Spleen (tissue), 11 donors: ENCODE results near the gene YIPF3. TPM values are rescaled to one million over a fixed set of nuclear protein-coding genes. Genes with fewer than 3 reads are reported as not detected.

ENCODE experiments used
- DNase-seq: peaks from one replicate; pipeline ENCODE4 v3.0.0-alpha.2; 2020
- H3K27ac ChIP-seq, 8 donors: fragments of 200-600 bp; sonication (generic) in 7 of 8; 1 replicate in 4 of 8; 2 replicates in 4 of 8; pipeline versions ENCODE4 v1.5.0 to v1.8.0; 2016 to 2021; ENCODE audit warnings: inconsistent platforms in 4 of 8, mild to moderate bottlenecking in 4 of 8, moderate library complexity in 1 of 8
- H3K27me3 ChIP-seq, 7 donors: fragments of 200-600 bp; sonication (generic) in 6 of 7; replicated peaks in 1 of 7; 1 replicate in 4 of 7; 2 replicates in 3 of 7; pipeline versions ENCODE4 v1.5.0 to v1.8.0; 2016 to 2021; ENCODE audit warnings: inconsistent platforms in 3 of 7, mild to moderate bottlenecking in 1 of 7
- H3K36me3 ChIP-seq, 6 donors: fragments of 200-600 bp; sonication (generic) in 5 of 6; 1 replicate in 4 of 6; 2 replicates in 2 of 6; pipeline versions ENCODE4 v1.5.0 to v1.8.0; 2016 to 2021; ENCODE audit warnings: inconsistent platforms in 2 of 6
- H3K4me1 ChIP-seq, 6 donors: fragments of 200-600 bp; sonication (generic) in 5 of 6; 1 replicate in 3 of 6; 2 replicates in 3 of 6; pipeline versions ENCODE4 v1.5.0 to v1.8.0; 2016 to 2021; ENCODE audit warnings: inconsistent platforms in 3 of 6
- H3K4me3 ChIP-seq, 8 donors: fragments of 200-600 bp; sonication (generic) in 7 of 8; 1 replicate in 4 of 8; 2 replicates in 4 of 8; pipeline versions ENCODE4 v1.5.0 to v1.8.0; 2016 to 2021; ENCODE audit warnings: inconsistent platforms in 4 of 8, mild to moderate bottlenecking in 4 of 8, moderate library complexity in 2 of 8
- H3K9me3 ChIP-seq, 8 donors: fragments of 200-600 bp; sonication (generic) in 7 of 8; 1 replicate in 4 of 8; 2 replicates in 4 of 8; pipeline versions ENCODE4 v1.5.0 to v1.8.0; 2016 to 2021; ENCODE audit warnings: inconsistent platforms in 4 of 8
- POLR2A ChIP-seq, 3 donors: fragments of 450-650 bp; IDR thresholded peaks; one replicate each; pipeline ENCODE4 v1.5.1; 2017; ENCODE audit warnings: antibody characterized with exemption in 3 of 3, mild to moderate bottlenecking in 1 of 3
- POLR2AphosphoS5 ChIP-seq, 3 donors: sonication (generic); formaldehyde crosslinking; IDR thresholded peaks; one replicate each; pipeline ENCODE4 v1.5.1; 2017; ENCODE audit warnings: antibody characterized with exemption in 3 of 3
- whole genome bisulfite sequencing, 5 donors: extraction: QIAGEN DNeasy Blood & Tissue Kit in 3 of 5; methylation state at CpG; one replicate each; pipeline versions ENCODE4 v1.1.5 to v1.1.7; 2013 to 2018; 5-methylcytosine and 5-hydroxymethylcytosine counted together
- intact Hi-C: fragments of 100-400 bp; cut with DNase I; formaldehyde crosslinking; loops from one replicate; pipeline ENCODE4 v1.15.0; 2023; ENCODE audit warnings: low total_unique reads
- polyA plus RNA-seq, 3 donors: library from polyadenylated mRNA; stranded (reverse); fragments of 200-250 nt; gene quantifications; one replicate each; pipeline ENCODE4 v1.2.1, GENCODE V29; 2013
- total RNA-seq, 7 donors: library from RNA; depleted of rRNA in 3 of 7; stranded (reverse); fragments of >200 nt in 3 of 7; fragmentation: NEBNext Ultra II Directional in 4 of 7; extraction: Animal tissue kit (Norgen Biotek cat#: 25700) in 4 of 7; gene quantifications; one replicate each; pipeline versions ENCODE4 v1.1.0 to v1.2.1, GENCODE V29; 2016 to 2021
- TF ChIP-seq, protein P1 (sequence below), 11 experiments: fragments of 200-600 bp in 7 of 11; fragments of 450-650 bp in 4 of 11; sonication (generic) in 4 of 11; IDR thresholded peaks in 8 of 11; conservative IDR thresholded peaks in 3 of 11; 1 replicate in 7 of 11; 2 replicates in 4 of 11; pipeline versions ENCODE4 v1.4.0 to v1.8.0; 2016 to 2021; ENCODE audit warnings: antibody characterized with exemption in 11 of 11, inconsistent platforms in 4 of 11, mild to moderate bottlenecking in 1 of 11
- donor health status: healthy with polysubstance abuse.
- donor health status: DM: no; HTN: no; CAD: no; lungs with moderate emphysema.
- donor health status: DM: no; HTN: no; CAD: no.
- donor health status: Bipolar disorder and iron deficiency.
- donor health status: healthy.
- donor health status: DM: no; HTN: no; CAD: no.
- donor health status: DM: yes; HTN: yes; CAD: no.

YIPF3 gene
- total and polyA plus RNA-seq, 10 donors, result 38.0 to 80.1 (median 63.8) TPM

DNA sequence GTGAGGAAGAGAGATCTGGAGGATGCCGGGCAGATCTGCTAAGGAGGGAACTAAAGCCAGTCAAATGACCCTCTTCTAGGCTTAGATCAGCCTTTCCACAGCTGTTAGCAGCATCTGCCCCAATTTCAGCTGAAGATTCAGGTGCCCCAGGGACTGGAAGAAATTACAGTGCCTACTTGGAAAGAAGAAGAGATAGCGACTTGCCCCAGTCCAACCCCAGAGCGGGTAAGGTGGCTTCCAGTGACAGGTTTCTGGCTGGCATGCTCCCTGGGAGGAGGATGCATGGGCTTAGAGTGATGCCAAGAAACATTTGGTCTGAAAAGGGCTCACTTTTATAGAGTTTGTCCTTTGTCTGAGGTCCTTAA, 38.7 kb downstream of the YIPF3 start:
- 22 to 31% (median 27%) methylated on average over 3 of the region's 3 CpGs for WGBS, 5 donors
- intact Hi-C loops, result no loop called here
- Histone ChIP-seq H3K36me3 (peaks cover 0 to 5% (median 0%) of the 10 kb centered on the region in 6 donors), H3K27me3 (no peaks in the 10 kb centered on the region), H3K9me3 (no peaks in the 10 kb centered on the region), H3K4me3 (peak overlapping the region; percentile 53 to 84 (median 68)), H3K4me1 (peaks cover 16 to 64% (median 40%) of the 10 kb centered on the region in 6 donors), H3K27ac (peak overlapping the region; percentile 71 to 90 (median 84))
- no peak for DNase-seq
- TF ChIP-seq POLR2A (IDR thresholded peaks at IDR 0.05), result no peak
- no peak for TF ChIP-seq POLR2AphosphoS5 (IDR thresholded peaks at IDR 0.05)
- TF ChIP-seq, protein P1, sequence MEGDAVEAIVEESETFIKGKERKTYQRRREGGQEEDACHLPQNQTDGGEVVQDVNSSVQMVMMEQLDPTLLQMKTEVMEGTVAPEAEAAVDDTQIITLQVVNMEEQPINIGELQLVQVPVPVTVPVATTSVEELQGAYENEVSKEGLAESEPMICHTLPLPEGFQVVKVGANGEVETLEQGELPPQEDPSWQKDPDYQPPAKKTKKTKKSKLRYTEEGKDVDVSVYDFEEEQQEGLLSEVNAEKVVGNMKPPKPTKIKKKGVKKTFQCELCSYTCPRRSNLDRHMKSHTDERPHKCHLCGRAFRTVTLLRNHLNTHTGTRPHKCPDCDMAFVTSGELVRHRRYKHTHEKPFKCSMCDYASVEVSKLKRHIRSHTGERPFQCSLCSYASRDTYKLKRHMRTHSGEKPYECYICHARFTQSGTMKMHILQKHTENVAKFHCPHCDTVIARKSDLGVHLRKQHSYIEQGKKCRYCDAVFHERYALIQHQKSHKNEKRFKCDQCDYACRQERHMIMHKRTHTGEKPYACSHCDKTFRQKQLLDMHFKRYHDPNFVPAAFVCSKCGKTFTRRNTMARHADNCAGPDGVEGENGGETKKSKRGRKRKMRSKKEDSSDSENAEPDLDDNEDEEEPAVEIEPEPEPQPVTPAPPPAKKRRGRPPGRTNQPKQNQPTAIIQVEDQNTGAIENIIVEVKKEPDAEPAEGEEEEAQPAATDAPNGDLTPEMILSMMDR (IDR thresholded peaks at IDR 0.05 in 8 of 11, conservative IDR thresholded peaks at IDR 0.05 in 3 of 11), result no peak

DNA sequence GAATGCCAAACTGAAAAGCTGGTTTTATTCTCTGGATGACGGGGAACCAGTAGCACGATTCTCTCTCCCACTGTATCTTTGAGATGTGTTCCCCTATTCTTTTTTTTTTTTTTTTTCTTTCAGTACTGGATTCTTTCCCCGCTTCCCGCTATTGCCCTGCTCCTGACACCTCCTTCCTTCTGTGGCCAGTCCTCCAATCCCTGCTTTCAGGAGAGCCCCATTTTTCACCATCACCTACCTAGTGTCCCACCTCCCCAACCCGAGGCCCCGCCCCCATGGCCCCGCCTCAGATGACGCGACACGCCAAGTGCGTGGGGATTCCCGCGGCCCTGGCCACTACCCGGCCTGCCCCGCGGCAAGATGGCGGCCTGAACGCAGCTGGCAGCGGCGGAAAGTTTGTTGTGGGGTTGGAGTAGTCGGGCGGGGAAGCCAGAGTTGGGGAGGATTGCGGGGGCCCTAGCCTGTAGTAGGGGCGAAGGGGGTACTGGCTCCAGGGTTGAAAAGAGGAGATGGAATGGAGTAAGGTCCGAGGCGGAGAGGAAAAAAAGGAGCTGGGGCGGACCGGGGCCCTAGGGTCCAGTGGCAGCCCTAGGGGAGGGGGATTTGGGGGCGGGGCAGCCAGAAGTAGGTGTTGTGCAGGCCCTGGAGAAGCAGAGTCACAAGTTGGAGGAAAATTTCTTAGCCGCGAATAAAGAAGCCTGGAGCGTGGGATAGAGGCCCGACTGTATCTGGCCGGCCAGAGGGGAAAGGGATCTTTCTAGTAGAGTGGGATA, 39.3 kb downstream of the YIPF3 start, which contains the start of gene TJAP1:
TSS of gene TJAP1 (plus strand) at position 336 of the 773 bp plus-strand sequence. CDS start 21,432 bp downstream, outside the sequence.
- H3K36me3 ChIP-seq, result peaks cover 0 to 5% (median 0%) of the 10 kb centered on the region in 6 donors
- H3K27ac ChIP-seq, result peak within 1 kb of the TSS; percentile 71 to 90 (median 84)
- H3K4me1 ChIP-seq, result peaks cover 16 to 58% (median 40%) of the 10 kb centered on the region in 6 donors
- H3K4me3 ChIP-seq, result peak within 1 kb of the TSS; percentile 53 to 84 (median 68)
- intact Hi-C loops, result no loop called here
- peak; percentile 99 for DNase-seq
- no peaks in the 10 kb centered on the region for H3K9me3 ChIP-seq
- TF ChIP-seq POLR2A (IDR thresholded peaks at IDR 0.05), result peak in 2 of 3 donors; percentile 11 to 24
- TF ChIP-seq, protein P1 (IDR thresholded peaks at IDR 0.05 in 8 of 11, conservative IDR thresholded peaks at IDR 0.05 in 3 of 11), result no peak
- peak; percentile 95 to 96 (median 96) for TF ChIP-seq POLR2AphosphoS5 (IDR thresholded peaks at IDR 0.05)
- WGBS, 5 donors, result 1 to 2% (median 2%) methylated on average over 34 of the region's 34 CpGs
- H3K27me3 ChIP-seq, result peaks cover 0 to 2% (median 0%) of the 10 kb centered on the region in 7 donors

DNA sequence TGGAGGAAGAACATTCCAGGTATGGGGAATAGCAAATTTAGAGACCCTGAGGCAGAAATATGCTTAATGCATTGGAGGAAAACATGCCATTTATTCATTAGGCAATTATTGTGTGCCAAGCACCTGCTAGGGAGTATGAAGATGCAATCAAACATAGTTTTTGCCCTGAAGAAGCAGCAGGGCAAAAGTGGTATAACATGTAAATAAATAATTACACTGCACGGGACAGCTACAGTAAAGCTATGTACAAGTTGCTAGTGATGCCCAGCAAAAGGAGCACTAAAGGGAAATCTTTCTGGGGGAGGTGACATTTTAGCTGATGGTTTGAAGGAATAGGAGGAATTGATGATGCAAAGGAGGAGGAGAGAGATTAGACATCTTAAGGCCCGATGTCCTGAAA, 40.0 kb downstream of the YIPF3 start:
- H3K27ac ChIP-seq, result peak overlapping the region; percentile 21 to 90 (median 84)
- peaks cover 0 to 8% (median 0%) of the 10 kb centered on the region in 7 donors for H3K27me3 ChIP-seq
- peak overlapping the region; percentile 53 to 84 (median 68) for H3K4me3 ChIP-seq
- 28 to 42% (median 38%) methylated on average over 2 of the region's 2 CpGs for WGBS, 5 donors
- H3K9me3 ChIP-seq, result no peaks in the 10 kb centered on the region
- peaks cover 16 to 52% (median 39%) of the 10 kb centered on the region in 6 donors for H3K4me1 ChIP-seq
- no peak for DNase-seq
- TF ChIP-seq, protein P1 (IDR thresholded peaks at IDR 0.05 in 8 of 11, conservative IDR thresholded peaks at IDR 0.05 in 3 of 11), result no peak
- no peak for TF ChIP-seq POLR2A (IDR thresholded peaks at IDR 0.05)
- TF ChIP-seq POLR2AphosphoS5 (IDR thresholded peaks at IDR 0.05), result no peak
- peaks cover 0 to 5% (median 0%) of the 10 kb centered on the region in 6 donors for H3K36me3 ChIP-seq
- intact Hi-C loops, result no loop called here

DNA sequence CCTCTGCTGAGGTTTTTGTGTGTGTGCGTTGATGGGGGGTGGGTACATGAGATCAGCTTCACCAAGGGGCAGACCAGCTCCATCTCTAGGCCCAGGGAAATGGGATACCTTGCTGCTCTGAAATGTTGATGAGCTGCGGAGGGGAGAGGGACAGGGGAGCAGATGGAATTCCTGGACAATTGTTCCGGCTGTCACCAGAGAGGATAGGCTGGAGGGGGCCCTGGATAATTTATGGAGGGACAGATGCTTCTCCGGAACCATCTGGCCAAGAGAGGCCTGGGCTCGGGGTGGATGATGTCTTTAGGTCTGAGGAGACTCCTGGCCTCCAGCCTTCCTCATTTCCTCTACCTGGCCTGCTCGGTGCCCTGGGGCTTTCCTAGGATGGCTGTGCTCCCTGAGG, 41.2 kb downstream of the YIPF3 start:
- DNase-seq, result no peak
- Histone ChIP-seq H3K4me1 (peaks cover 16 to 39% (median 35%) of the 10 kb centered on the region in 6 donors), H3K4me3 (no peak overlapping the region), H3K27ac (no peak overlapping the region), H3K9me3 (no peaks in the 10 kb centered on the region), H3K27me3 (peaks cover 0 to 18% (median 0%) of the 10 kb centered on the region in 7 donors), H3K36me3 (peaks cover 0 to 2% (median 0%) of the 10 kb centered on the region in 6 donors)
- 80 to 91% (median 86%) methylated on average over 5 to 6 of the region's 6 CpGs for WGBS, 5 donors
- TF ChIP-seq POLR2AphosphoS5 (IDR thresholded peaks at IDR 0.05) (no peak), POLR2A (IDR thresholded peaks at IDR 0.05) (no peak)
- TF ChIP-seq, protein P1 (IDR thresholded peaks at IDR 0.05 in 8 of 11, conservative IDR thresholded peaks at IDR 0.05 in 3 of 11), result no peak
- intact Hi-C loops, result no loop called here
